ENCODE results near the gene SLC39A7. TPM values are rescaled to one million over a fixed set of nuclear protein-coding genes. Genes with fewer than 3 reads are reported as not detected.

The SLC39A7 gene
- polyA plus RNA-seq, 1 experiment = 151 TPM

GRCh38 chr6:33185190-33185589 is 15.5 kb upstream of the SLC39A7 start:
- peaks cover 7% of the 10 kb centered on the region for H3K27me3 ChIP-seq (ENCODE audit: control insufficient read depth, insufficient read depth, low read length)
- no peak overlapping the region for H3K4me3 ChIP-seq (ENCODE audit: low read depth, low read length)
- DNase-seq (ENCODE audit: low read depth) = no peak
- POLR2A ChIA-PET = no interaction called here
- no peaks in the 10 kb centered on the region for H3K36me3 ChIP-seq (ENCODE audit: control insufficient read depth, insufficient read depth, low read length)
- no peak for TF ChIP-seq CTCF (IDR thresholded peaks at IDR 0.05; ENCODE audit: insufficient read depth, low read depth, low read length)
- CTCF ChIA-PET = interaction anchor here (0.6 kb wide), 1 partner anchor 220 kb away, joined by 3 read pairs; no protein-coding TSS in a partner anchor

- H3K27me3 ChIP-seq (ENCODE audit: control insufficient read depth, insufficient read depth, low read length) = peaks cover 7% of the 10 kb centered on the region
- CTCF ChIA-PET = no interaction called here
- TF ChIP-seq CTCF (IDR thresholded peaks at IDR 0.05; ENCODE audit: insufficient read depth, low read depth, low read length) = no peak
- no peak overlapping the region for H3K4me3 ChIP-seq (ENCODE audit: low read depth, low read length)
- DNase-seq (ENCODE audit: low read depth) = no peak
- no peaks in the 10 kb centered on the region for H3K36me3 ChIP-seq (ENCODE audit: control insufficient read depth, insufficient read depth, low read length)
- POLR2A ChIA-PET = no interaction called here
Observed at GRCh38 chr6:33185654-33186187, 14.9 kb upstream of the SLC39A7 start.

DNA sequence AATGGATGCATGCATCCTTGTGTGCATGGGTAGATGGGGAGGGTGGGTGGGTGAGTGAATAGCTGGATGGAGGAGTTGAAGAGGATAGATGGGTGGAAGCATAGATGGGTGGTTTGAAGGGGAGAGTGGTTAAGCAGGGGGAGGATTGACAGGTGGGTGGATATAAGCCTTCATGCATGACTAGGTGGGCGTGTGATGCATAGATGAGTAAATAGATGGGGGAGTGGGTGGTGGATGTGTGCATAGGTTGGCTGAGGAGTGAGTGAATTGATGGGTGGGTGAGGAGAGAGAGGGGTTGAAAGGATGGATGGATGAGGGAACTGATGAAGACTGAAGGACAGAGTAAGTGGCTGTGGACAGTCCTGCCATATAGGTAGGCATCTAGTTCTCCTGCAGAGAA is 12.9 kb upstream of the SLC39A7 start:
- no peak for DNase-seq (ENCODE audit: low read depth)
- Histone ChIP-seq H3K4me3 (ENCODE audit: low read depth, low read length) (no peak overlapping the region), H3K27me3 (ENCODE audit: control insufficient read depth, insufficient read depth, low read length) (peaks cover 18% of the 10 kb centered on the region), H3K36me3 (ENCODE audit: control insufficient read depth, insufficient read depth, low read length) (no peaks in the 10 kb centered on the region)
- POLR2A ChIA-PET = no interaction called here
- CTCF ChIA-PET = no interaction called here
- TF ChIP-seq CTCF (IDR thresholded peaks at IDR 0.05; ENCODE audit: insufficient read depth, low read depth, low read length) = no peak

DNA sequence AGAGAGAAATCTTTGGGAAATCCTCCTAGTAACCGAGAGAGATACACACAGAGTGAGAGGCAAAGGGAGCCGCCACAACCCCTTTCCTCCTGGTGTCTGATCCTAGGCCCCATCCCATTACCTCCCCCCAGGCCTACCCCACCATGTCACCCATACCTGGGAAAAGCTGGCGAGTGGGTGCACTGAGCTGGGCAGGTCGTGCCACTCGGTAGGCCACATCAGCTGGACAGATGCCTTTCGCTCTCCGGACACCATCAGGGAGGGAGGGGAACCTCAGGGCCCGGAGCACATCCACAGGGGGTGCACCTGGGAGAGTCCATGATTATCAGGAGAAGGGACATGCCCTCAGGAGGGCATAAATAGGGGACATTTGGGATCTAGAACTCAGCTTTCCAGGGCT is 11.5 kb upstream of the SLC39A7 start:
- H3K4me3 ChIP-seq (ENCODE audit: low read depth, low read length) = no peak overlapping the region
- H3K27me3 ChIP-seq (ENCODE audit: control insufficient read depth, insufficient read depth, low read length) = peaks cover 20% of the 10 kb centered on the region
- ChIA-PET CTCF (interaction anchor here (1.2 kb wide), 1 partner anchor 9 kb away, joined by 6 read pairs; no protein-coding TSS in a partner anchor), POLR2A (no interaction called here)
- no peak for TF ChIP-seq CTCF (IDR thresholded peaks at IDR 0.05; ENCODE audit: insufficient read depth, low read depth, low read length)
- peaks cover 2% of the 10 kb centered on the region for H3K36me3 ChIP-seq (ENCODE audit: control insufficient read depth, insufficient read depth, low read length)
- no peak for DNase-seq (ENCODE audit: low read depth)

- ChIA-PET POLR2A (no interaction called here), CTCF (interaction anchor here (1.1 to 1.2 kb wide), 3 partner anchors 8 to 73 kb away, joined by 3 to 6 read pairs (median 4); no protein-coding TSS in a partner anchor)
- DNase-seq (ENCODE audit: low read depth) = no peak
- Histone ChIP-seq H3K27me3 (ENCODE audit: control insufficient read depth, insufficient read depth, low read length) (peaks cover 20% of the 10 kb centered on the region), H3K4me3 (ENCODE audit: low read depth, low read length) (no peak overlapping the region), H3K36me3 (ENCODE audit: control insufficient read depth, insufficient read depth, low read length) (peaks cover 4% of the 10 kb centered on the region)
- no peak for TF ChIP-seq CTCF (IDR thresholded peaks at IDR 0.05; ENCODE audit: insufficient read depth, low read depth, low read length)
Observed at GRCh38 chr6:33189625-33190448, 10.8 kb upstream of the SLC39A7 start.
